ENCODE measurements around the gene OR2F1. TPM values are rescaled to one million over a fixed set of nuclear protein-coding genes. Genes with fewer than 3 reads are reported as not detected.

The OR2F1 gene
- total RNA-seq, 2 experiments from 2014 or later = not detected

DNA sequence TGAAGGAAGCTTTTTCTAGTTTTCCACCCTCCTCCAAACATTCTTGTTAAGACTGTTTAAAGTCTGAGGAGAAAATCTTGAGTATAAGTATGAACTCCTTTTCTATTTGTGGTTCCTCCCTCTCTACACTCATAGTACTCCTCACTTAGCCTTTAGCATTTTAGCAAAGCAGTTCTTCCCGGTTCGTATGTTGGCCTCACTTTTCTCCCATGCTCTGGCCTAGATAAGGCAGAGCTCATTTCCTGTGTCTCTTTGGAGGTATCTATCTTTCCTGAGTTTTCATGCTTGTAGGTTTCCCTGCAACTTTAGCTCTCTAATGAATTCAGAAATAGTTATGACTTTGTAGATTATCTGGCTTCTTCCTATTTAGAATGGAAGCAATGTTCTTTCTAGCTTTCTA is 5.9 kb upstream of the OR2F1 start:
- POLR2A ChIA-PET = no interaction called here
- CTCF ChIA-PET = no interaction called here

- ChIA-PET POLR2A (no interaction called here), CTCF (no interaction called here)
These were observed 1.2 kb upstream of the OR2F1 start for GRCh38 chr7:143953421-143953820.

DNA sequence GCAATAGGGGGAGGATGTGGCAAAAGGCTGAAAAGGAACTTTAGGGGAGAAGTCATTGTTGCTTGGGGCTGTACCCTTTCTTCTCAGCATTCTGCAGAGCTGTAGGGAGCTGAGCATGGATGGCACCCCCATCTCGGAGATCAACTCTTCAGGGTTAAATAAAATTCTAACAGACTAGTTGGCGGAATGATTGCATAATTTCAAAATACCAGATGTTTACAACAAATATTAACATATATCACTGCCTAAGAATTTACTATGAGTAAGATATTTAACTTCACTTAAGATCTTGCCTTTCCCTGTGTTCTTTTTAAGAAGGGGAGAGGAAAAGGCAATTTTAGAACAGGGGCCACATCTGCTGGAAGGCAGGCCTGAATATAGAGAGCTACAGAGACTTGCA is 509 bp upstream of the OR2F1 start:
- POLR2A ChIA-PET = no interaction called here
- CTCF ChIA-PET = no interaction called here

GRCh38 chr7:143958781-143959180 is 4.1 kb downstream of the OR2F1 start:
- CTCF ChIA-PET = no interaction called here
- POLR2A ChIA-PET = no interaction called here

GRCh38 chr7:143960813-143961610 is 6.4 kb downstream of the OR2F1 start:
- ChIA-PET POLR2A (no interaction called here), CTCF (no interaction called here)

DNA sequence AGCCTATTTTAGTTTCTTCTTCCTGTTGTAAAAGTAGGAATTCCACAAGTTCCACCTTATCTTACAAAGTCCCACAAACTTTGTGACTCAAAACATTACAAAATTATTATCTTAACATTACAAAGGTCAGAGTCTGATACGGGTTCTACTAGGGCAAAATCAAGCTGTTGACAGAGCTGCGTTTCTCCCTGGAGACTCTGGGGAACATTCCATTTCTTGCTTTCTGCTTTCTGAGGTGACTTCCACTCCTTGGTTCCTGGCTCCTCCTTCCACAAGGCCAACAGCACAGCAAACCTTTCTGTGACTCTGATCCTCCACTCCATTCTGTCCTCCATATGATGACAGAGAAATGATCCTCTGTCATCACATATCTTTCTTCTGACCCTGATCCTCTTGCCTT is 10.6 kb downstream of the OR2F1 start:
- CTCF ChIA-PET = no interaction called here
- POLR2A ChIA-PET = no interaction called here

DNA sequence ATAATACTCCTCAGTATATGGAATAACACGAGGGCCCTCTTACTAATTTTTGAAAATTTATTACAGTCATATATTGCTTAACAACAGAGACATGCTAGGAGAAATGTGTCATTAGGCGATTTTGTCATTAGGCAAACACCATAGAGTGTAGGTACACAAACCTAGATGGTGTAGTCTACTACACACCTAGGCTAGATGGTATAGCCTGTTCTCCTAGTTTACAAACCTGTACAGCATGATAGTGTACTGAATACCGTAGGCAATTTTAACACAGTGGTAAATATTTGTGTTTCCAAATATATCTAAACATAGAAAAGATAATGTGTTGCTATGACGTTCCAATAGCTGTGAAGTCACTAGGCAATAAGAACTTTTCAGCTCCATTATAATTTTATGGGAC is 12.8 kb downstream of the OR2F1 start:
- CTCF ChIA-PET = no interaction called here
- POLR2A ChIA-PET = no interaction called here

DNA sequence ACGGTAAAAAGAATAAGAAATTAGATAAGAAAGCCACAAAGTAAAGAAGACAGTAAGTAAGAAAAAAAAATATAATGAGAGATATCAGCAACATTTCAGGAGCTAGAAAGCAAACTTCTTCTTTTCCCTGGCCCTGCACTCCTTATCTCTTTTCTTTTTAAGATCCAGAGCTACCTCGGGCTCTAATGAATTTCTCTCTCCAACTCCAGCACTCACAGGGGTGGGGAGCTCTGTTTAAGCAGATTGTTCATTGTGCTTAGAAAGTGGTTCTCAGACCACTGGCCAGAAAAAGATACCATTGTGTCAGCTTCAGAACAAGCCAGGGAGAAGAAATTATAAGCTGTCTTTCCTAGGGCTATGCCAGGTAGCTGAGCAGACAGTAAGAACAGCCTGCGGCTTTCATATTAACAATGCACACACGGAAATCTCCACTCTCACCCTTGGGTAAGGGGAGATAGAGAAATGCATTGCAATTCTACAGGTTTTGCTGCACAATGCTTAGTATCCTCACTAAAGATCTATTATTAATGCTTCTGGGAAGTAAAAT is 19.3 kb downstream of the OR2F1 start:
- CTCF ChIA-PET = no interaction called here

DNA sequence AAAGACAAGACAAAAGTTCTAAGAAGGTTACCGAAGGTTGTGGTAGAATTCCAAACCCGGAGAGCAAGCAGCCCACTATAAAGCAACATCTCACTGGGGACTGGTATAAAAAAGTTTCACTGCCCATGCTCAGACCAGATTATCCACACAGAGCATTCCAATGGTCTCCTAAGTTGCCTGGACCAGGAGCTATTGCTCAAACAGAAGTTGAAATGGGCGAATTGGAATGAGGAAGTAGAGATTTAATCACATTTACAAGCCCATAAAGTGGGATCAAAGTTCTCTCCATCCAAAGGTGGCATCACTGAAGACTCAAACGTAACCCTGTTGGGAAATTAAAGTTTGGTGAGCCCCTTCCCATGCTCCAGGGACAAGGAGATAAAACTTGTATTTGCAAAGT is 19.8 kb downstream of the OR2F1 start:
- CTCF ChIA-PET = no interaction called here
- POLR2A ChIA-PET = no interaction called here

More for the DNA sequence above, 19.3 kb downstream of the OR2F1 start:
- POLR2A ChIA-PET = no interaction called here

- ChIA-PET POLR2A (no interaction called here), CTCF (no interaction called here)
These were observed 21.0 kb downstream of the OR2F1 start for GRCh38 chr7:143975617-143976016.

DNA sequence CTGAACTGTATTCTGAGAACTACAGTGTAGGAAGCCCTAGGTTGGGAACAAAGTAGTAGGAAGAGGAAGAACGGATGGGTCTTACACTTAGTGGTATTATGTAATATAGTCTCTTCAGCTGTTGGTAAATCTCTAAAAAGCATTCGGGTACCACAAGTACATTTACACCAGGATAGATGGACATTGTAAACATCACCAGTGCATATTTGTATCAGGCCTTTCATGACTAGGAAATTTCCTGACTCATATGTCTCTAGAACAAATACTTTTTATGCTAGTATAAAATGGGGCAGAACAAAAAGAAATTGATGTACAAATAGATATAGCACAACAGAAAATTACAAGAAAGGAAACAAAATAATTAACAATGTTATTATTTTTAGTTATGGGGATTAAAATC is 23.9 kb downstream of the OR2F1 start:
- ChIA-PET POLR2A (no interaction called here), CTCF (no interaction called here)

DNA sequence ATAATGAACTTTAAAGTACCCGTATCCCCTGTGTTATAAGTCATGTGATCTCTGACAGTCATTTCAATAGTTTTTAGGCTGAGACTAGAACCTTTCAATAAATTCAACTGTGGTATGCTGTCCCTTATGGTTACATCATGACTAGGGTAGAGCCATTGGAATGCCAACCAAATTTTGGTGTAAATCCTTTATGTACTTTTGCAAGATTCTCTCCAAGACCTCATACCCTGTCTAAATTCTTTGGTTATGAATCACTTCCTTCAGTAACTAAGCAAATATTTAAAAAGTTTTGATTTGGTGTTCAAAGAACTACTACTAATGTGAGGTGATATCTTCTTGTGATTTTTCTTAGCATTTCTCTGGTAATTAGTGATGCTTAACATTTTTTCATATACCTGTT is 24.7 kb downstream of the OR2F1 start:
- CTCF ChIA-PET = no interaction called here

DNA sequence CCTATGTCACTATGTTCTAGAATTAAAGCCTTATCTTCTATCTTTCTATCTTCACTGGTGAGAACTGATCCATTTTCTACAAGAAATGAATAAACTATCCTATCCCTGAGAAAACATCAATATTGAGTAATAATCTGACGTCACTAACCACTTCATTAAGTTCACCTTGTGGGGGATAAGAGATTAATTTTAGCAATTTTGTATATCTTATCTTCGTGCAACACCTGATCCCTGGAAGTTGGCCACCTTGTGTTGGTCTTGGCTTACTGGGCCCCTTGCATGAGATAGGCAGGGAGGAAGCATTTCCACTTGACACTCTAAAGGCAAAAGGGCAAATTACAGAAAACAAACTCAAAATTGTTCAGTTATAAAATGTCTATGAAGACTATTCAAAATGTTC is 25.4 kb downstream of the OR2F1 start:
- ChIA-PET CTCF (no interaction called here), POLR2A (no interaction called here)

More for the DNA sequence above, 24.7 kb downstream of the OR2F1 start:
- POLR2A ChIA-PET = no interaction called here

- ChIA-PET POLR2A (interaction anchor here (0.6 kb wide), 1 partner anchor 44 kb away, joined by 3 read pairs; no protein-coding TSS in a partner anchor), CTCF (no interaction called here)
These were observed 26.3 kb downstream of the OR2F1 start for GRCh38 chr7:143980746-143981510.

- CTCF ChIA-PET = no interaction called here
- POLR2A ChIA-PET = no interaction called here
These were observed 29.3 kb downstream of the OR2F1 start for GRCh38 chr7:143983960-143984359.

DNA sequence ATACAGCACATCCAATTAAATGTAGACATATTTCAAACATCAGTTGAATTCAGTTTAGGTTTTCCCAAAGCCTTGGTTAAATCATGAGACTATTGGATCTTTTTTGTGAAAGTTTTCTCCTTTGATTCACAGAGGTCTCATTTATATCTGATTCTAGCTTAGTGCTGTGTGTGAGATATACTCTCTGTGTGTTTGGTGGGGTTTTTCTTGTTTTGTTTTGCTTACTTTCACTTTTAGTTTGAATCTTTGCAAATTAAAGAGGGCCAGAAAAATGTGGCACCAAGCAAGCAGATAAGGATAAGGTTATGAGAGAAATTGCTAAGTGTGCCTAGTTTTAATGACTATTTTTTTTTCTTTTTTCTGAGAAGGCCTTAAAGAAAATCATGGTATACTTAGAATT is 32.9 kb downstream of the OR2F1 start:
- POLR2A ChIA-PET = no interaction called here
- CTCF ChIA-PET = no interaction called here

GRCh38 chr7:143988976-143989745 is 34.5 kb downstream of the OR2F1 start:
- POLR2A ChIA-PET = no interaction called here
- CTCF ChIA-PET = no interaction called here

- CTCF ChIA-PET = no interaction called here
- POLR2A ChIA-PET = no interaction called here
These were observed 38.0 kb downstream of the OR2F1 start for GRCh38 chr7:143992670-143993069.

DNA sequence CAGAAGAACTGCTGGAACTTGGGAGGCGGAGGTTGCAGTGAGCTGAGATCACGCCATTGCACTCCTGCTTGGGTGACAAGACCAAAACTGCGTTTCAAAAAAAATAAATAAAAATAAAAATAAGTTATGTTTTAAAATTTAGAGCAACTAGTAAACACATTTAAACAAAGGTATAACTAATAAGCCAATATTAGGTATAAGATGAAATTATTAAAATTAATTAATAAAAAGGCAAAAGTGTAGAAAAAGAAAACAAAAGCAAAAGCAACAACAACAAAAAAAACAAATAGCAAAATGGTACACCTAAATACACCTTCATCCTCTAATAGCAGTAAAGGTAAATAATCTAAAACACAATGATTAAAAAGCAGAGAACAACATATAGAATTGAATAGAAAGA is 39.3 kb downstream of the OR2F1 start:
- ChIA-PET CTCF (no interaction called here), POLR2A (no interaction called here)

- ChIA-PET CTCF (no interaction called here), POLR2A (no interaction called here)
These were observed 45.4 kb downstream of the OR2F1 start, which contains the start of gene OR6B1 for GRCh38 chr7:144000020-144000419. OR6B1 (plus strand) TSS chr7:144000320; CDS start chr7:144003997, 3,677 bp downstream.

- ChIA-PET CTCF (no interaction called here), POLR2A (no interaction called here)
These were observed 46.9 kb downstream of the OR2F1 start for GRCh38 chr7:144001543-144001942.

Data from activated CD8-positive, alpha-beta memory T cell treated with anti-CD3 and anti-CD28 coated beads for 36 hours (primary cell).